ENCODE data around the gene DONSON.

Gene DONSON

DNA sequence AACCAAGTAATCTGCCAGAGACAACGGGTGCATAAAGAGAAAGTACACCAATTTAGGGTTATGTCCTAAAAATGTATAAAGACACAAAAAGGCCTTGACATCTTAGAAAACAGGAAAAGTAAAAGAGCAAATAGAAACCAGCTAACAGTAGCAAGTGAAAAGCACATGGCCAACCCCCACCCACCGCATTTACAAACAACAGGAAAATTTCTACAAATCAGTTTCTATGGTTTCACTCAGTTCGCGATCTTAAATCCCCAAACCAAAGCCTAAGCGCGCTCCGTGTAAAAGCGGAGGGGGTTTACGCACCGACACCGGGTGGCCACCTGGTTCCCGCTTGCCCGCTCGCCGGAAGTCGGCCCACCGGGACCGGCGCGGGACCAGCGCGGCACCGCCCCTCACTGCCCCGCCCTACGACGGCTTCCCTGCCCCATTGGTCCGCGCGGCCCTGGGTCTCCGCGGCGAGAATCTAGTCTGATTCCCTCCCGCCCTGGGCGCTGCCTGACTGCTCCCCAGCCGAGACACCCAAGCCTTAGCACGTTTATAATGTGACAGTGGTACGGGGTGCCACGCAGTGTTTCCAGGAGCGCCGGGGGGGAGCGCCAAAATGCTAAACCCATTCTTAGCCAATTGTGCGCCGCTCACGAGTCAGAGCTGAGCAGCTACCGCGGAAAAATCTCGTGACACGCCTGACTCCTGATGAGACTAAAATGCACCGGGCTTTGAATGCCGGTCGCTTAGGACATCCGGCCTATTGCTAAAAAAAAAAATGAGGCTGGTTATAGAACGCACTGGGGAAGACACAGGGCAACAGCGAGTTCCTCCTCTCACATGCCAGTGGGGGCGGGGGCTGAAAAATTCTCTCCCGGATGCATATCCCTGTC, 46.5 kb downstream of the DONSON start, which contains the start of gene GART:
TSS of gene GART (minus strand) at position 362 of the 884 bp plus-strand sequence. CDS start 2,802 bp downstream, outside the sequence.
- DNase-seq (ENCODE audit: low read depth), result peak; percentile 76

DNA sequence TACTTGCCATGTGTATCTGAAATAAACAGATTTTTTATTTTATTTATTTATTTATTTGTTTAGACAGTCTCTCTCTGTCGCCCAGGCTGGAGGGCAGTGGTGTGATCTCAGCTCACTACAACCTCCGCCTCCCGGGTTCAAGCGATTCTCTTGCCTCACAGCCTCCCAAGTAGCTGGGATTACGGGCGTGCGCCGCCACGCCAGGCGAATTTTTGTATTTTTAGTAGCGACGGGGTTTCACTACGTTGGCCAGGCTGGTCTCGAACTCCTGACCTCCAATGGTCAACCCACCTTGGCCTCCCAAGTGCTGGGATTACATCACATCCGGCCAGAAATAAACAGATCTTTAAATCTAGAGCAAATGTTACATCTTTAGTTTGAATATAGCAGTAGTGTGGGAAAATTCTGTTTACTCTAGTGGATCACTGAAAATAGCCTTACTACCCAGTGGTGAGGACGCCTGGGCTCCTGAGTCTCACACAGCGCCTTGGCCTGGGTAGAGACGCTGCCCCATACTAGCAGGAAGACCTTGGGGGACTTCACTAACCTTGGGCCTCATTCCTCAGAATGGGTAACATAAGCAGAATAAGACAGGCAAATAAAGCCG, 47.3 kb downstream of the DONSON start:
- DNase-seq (ENCODE audit: low read depth), result no peak

DNA sequence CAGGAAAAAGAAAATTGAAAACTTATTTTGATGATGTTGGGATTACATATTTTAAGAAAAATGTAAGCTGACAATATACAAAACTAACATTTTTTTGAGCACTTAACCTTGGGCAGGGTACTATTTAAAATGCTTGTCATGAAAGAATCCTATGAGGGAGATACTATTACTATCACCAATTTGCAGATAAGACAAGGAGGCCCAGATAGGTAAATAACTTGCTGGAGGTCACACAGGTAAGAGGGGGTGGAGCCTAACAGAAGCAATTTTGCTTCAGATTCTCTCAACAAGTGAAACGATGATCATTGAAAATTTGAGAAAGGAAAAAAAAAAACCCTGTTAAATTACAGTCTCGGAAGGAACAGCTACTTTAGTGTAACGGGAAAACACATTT, 47.8 kb downstream of the DONSON start:
- no peak for DNase-seq (ENCODE audit: low read depth)

DNA sequence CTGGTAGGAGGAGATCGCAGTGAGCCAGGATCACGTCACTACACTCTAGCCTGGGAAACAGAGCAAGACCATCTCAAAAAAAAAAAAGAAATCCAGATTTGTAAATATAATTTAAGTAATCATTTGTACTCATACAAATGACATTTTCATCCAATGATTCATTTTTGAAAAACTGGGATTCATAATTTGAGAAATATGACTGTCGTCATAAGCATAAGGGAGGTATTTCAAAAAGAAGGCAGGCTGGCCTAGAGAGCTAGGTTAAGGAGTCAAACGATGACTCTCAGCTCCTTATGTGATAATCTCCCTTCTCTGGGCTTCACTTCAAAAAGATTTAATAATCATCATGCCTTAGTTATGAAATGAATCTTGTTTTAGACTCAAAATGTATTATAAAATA, 48.9 kb downstream of the DONSON start:
- DNase-seq (ENCODE audit: low read depth), result no peak

DNA sequence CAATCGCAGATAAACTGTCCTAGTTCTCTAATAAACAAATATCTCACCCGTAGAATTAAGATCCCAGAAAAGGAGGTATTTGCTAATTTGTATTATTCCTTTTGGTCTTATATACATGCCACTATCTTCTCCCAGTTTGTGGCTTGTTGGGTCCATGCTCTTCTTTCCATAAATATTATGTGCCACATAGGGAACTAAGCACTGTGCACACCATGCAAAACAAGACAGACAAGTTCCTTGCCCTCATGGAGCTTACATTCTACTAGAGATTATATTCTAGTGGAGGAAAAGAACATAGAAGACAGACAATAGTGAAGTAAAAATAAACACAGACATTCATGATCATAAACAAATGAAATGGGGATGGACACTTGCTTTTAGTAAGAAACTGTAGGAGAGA, 51.3 kb downstream of the DONSON start:
- DNase-seq (ENCODE audit: low read depth), result no peak

DNA sequence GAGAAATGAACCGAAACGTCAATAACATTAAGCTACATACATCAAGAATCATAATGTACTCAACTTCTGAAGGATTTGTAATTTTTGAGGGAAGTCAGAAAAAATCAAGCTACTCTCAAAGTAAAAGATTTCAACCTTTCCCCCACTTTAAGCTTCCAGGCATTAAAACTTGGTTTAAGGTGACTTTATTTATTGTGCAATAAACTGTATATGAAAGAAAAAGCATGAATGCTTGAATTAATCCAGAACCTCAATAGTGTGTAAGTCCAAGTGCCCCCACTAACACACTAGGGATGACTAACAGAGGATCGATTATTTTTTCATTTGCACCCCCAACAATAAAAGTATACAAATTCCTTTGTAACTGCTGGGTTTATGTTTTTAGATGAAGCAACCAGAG, 57.5 kb downstream of the DONSON start:
- DNase-seq (ENCODE audit: low read depth), result no peak
